GM12878 (cell line): ENCODE measurements around the gene SRA1. TPM values are rescaled to one million over a fixed set of nuclear protein-coding genes. Genes with fewer than 3 reads are reported as not detected.

Experiments used
- BCL11A ChIP-seq: IDR thresholded peaks from 2 replicates; pipeline ENCODE4 v1.6.1; 2011; ENCODE audit warnings: low read depth, low read length
- CHD4 ChIP-seq: fragments of 200-600 bp; sonication (generic); IDR thresholded peaks from 2 replicates; pipeline ENCODE4 v1.6.1; 2016; ENCODE audit warnings: mild to moderate bottlenecking
- HDAC2 ChIP-seq: fragments of 200-600 bp; sonication (generic); IDR thresholded peaks from 2 replicates; pipeline ENCODE4 v1.6.1; 2017
- KLF5 ChIP-seq: fragments of 450-650 bp; IDR thresholded peaks from 2 replicates; pipeline ENCODE4 v1.6.1; 2014; ENCODE audit warnings: mild to moderate bottlenecking; ENCODE audit not compliant: partially characterized antibody
- MTA2 ChIP-seq: fragments of 450-650 bp; IDR thresholded peaks from 2 replicates; pipeline ENCODE4 v1.6.1; 2016; ENCODE audit warnings: low read depth, mild to moderate bottlenecking, moderate library complexity
- MTA3 ChIP-seq: IDR thresholded peaks from 2 replicates; pipeline ENCODE4 v1.6.1; 2012; ENCODE audit warnings: low read length, inconsistent platforms, borderline replicate concordance
- NBN ChIP-seq: fragments of 450-650 bp; IDR thresholded peaks from 2 replicates; pipeline ENCODE4 v1.6.1; 2016
- RCOR1 ChIP-seq: conservative IDR thresholded peaks from 2 replicates; pipeline ENCODE4 v1.6.1; 2012; ENCODE audit warnings: low read depth, low read length, improper control_type of control experiment
- RFX5 ChIP-seq: IDR thresholded peaks from 2 replicates; pipeline ENCODE4 v1.6.1; 2011; ENCODE audit warnings: low read depth, low read length, improper control_type of control experiment
- SMAD5 ChIP-seq: IDR thresholded peaks from 2 replicates; pipeline ENCODE4 v1.6.1; 2016; ENCODE audit warnings: antibody characterized with exemption, low read depth
- SP1 ChIP-seq: IDR thresholded peaks from one replicate; pipeline ENCODE4 v1.6.1; 2011; ENCODE audit warnings: low read depth, low read length
- SUPT20H ChIP-seq: IDR thresholded peaks from 2 replicates; pipeline ENCODE4 v1.6.1; 2011; ENCODE audit warnings: low read depth, mild to moderate bottlenecking, low read length, moderate library complexity, borderline replicate concordance; ENCODE audit not compliant: control insufficient read depth
- TBL1XR1 ChIP-seq: IDR thresholded peaks from 2 replicates; pipeline ENCODE4 v1.6.1; 2012; ENCODE audit warnings: low read depth, low read length, improper control_type of control experiment
- TCF3 ChIP-seq: IDR thresholded peaks from 2 replicates; pipeline ENCODE4 v1.6.1; 2012; ENCODE audit warnings: low read depth, mild to moderate bottlenecking, low read length, borderline replicate concordance; ENCODE audit not compliant: insufficient read depth
- YY1 ChIP-seq: IDR thresholded peaks from 2 replicates; pipeline ENCODE4 v1.6.1; 2011; ENCODE audit warnings: low read depth, mild to moderate bottlenecking, low read length
- ZNF24 ChIP-seq: fragments of 450-650 bp; IDR thresholded peaks from 2 replicates; pipeline ENCODE4 v1.6.1; 2017; ENCODE audit warnings: antibody characterized with exemption, mild to moderate bottlenecking
- polyA plus RNA-seq, 11 experiments: library from polyadenylated mRNA; depleted of rRNA in 4 of 11; unstranded in 6 of 11; stranded (reverse) in 5 of 11; fragments of >200 nt; fragmentation: Nextera tagmentation in 4 of 11; fragmentation: Illumina TruSeq in 1 of 11; extraction: Ambion mirVana in 4 of 11; extraction: Trizol in 1 of 11; gene quantifications; 1 replicate in 1 of 11; 2 replicates in 10 of 11; pipeline versions ENCODE4 v1.2.1 to v1.2.3, GENCODE V29; 2011 to 2016; ENCODE audit warnings: inconsistent platforms in 2 of 11, missing spikeins in 2 of 11, low read depth in 1 of 11
- total RNA-seq, 4 experiments: library from RNA; depleted of rRNA in 3 of 4; stranded (reverse); fragments of >200 nt in 3 of 4; fragmentation: Illumina TruSeq in 1 of 4; extraction: Trizol in 1 of 4; gene quantifications; 2 replicates each; pipeline versions ENCODE4 v1.2.1 to v1.2.3, GENCODE V29; 2013 to 2021
- TF ChIP-seq, protein P1 (sequence below): fragments of 450-650 bp; IDR thresholded peaks from 2 replicates; pipeline ENCODE4 v1.6.1; 2017; ENCODE audit warnings: mild to moderate bottlenecking, low read depth, inconsistent platforms; ENCODE audit not compliant: poor library complexity, severe bottlenecking
- TF ChIP-seq, protein P2 (sequence below): fragments of 450-650 bp; IDR thresholded peaks from 2 replicates; pipeline ENCODE4 v1.6.1; 2014; ENCODE audit warnings: mild to moderate bottlenecking
- TF ChIP-seq, protein P3 (sequence below): fragments of 450-650 bp; IDR thresholded peaks from 2 replicates; pipeline ENCODE4 v1.6.1; 2018; ENCODE audit warnings: mild to moderate bottlenecking, low read depth, moderate library complexity; ENCODE audit not compliant: partially characterized antibody
- TF ChIP-seq, protein P4 (sequence below): fragments of 450-650 bp; IDR thresholded peaks from 2 replicates; pipeline ENCODE4 v1.6.1; 2017; ENCODE audit warnings: borderline replicate concordance
- TF ChIP-seq, protein P5 (sequence below): fragments of 450-650 bp; formaldehyde crosslinking; IDR thresholded peaks from 2 replicates; pipeline ENCODE4 v1.4.0; 2022; ENCODE audit warnings: mild to moderate bottlenecking, moderate library complexity

The SRA1 gene
- total and polyA plus RNA-seq, 10 of the 15 experiments (the other 5 are each of a cell fraction or from before 2014, with no cell fraction given) = 35.3 to 127 (median 56.1) TPM

DNA sequence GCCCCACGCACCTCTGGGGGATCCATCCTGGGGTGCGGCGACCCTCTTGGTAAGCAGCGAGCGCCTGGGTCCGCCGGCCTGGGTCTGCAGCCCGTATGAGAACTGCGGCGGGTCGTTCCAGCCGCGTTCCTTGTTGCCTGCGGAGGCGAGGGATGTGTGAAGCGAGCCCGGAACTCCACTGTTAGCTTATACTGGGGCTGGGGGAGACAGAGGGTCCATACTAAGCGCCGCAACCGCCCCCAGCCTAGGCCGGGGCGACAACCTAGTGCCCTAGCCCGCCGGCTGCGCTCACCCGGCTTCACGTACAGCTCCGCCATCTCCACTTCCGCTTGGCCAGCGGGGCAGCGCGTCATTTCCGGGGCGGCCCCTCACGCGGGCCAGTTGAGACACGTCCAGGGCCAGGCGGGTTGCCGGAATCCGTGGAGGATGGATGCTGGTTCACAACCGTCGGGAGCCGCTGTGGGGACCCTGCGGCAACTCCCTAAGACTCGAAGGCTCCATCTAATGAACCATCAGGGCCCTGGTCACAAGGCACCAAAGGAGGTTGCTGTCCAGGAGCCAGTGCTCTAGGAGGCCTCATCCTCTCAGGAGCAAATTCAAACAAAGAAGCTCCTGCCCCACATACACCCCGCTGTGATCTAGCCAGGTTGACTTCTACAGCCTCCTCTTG is at the start of gene SRA1 (continued):
- TF ChIP-seq HDAC2 = no peak
- TF ChIP-seq TCF3 = peak; percentile 88; the same call in 1 of the 2 replicates
- TF ChIP-seq BCL11A = no peak
- no peak for TF ChIP-seq TBL1XR1
- TF ChIP-seq KLF5 = peak; percentile 81
- TF ChIP-seq SP1 = peak; percentile 88
- TF ChIP-seq RCOR1 = no peak
- TF ChIP-seq, protein P1, sequence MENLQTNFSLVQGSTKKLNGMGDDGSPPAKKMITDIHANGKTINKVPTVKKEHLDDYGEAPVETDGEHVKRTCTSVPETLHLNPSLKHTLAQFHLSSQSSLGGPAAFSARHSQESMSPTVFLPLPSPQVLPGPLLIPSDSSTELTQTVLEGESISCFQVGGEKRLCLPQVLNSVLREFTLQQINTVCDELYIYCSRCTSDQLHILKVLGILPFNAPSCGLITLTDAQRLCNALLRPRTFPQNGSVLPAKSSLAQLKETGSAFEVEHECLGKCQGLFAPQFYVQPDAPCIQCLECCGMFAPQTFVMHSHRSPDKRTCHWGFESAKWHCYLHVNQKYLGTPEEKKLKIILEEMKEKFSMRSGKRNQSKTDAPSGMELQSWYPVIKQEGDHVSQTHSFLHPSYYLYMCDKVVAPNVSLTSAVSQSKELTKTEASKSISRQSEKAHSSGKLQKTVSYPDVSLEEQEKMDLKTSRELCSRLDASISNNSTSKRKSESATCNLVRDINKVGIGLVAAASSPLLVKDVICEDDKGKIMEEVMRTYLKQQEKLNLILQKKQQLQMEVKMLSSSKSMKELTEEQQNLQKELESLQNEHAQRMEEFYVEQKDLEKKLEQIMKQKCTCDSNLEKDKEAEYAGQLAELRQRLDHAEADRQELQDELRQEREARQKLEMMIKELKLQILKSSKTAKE = peak; percentile 90
- TF ChIP-seq, protein P2, sequence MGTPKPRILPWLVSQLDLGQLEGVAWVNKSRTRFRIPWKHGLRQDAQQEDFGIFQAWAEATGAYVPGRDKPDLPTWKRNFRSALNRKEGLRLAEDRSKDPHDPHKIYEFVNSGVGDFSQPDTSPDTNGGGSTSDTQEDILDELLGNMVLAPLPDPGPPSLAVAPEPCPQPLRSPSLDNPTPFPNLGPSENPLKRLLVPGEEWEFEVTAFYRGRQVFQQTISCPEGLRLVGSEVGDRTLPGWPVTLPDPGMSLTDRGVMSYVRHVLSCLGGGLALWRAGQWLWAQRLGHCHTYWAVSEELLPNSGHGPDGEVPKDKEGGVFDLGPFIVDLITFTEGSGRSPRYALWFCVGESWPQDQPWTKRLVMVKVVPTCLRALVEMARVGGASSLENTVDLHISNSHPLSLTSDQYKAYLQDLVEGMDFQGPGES = no peak
- TF ChIP-seq SMAD5 = peak; percentile 76
- peak; percentile 84; the same call in 1 of the 2 replicates for TF ChIP-seq NBN
- peak; percentile 94 for TF ChIP-seq YY1
- TF ChIP-seq ZNF24 = no peak
- peak; percentile 40; the same call in 1 of the 2 replicates for TF ChIP-seq MTA2
- TF ChIP-seq, protein P3, sequence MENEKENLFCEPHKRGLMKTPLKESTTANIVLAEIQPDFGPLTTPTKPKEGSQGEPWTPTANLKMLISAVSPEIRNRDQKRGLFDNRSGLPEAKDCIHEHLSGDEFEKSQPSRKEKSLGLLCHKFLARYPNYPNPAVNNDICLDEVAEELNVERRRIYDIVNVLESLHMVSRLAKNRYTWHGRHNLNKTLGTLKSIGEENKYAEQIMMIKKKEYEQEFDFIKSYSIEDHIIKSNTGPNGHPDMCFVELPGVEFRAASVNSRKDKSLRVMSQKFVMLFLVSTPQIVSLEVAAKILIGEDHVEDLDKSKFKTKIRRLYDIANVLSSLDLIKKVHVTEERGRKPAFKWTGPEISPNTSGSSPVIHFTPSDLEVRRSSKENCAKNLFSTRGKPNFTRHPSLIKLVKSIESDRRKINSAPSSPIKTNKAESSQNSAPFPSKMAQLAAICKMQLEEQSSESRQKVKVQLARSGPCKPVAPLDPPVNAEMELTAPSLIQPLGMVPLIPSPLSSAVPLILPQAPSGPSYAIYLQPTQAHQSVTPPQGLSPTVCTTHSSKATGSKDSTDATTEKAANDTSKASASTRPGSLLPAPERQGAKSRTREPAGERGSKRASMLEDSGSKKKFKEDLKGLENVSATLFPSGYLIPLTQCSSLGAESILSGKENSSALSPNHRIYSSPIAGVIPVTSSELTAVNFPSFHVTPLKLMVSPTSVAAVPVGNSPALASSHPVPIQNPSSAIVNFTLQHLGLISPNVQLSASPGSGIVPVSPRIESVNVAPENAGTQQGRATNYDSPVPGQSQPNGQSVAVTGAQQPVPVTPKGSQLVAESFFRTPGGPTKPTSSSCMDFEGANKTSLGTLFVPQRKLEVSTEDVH = no peak
- TF ChIP-seq, protein P4, sequence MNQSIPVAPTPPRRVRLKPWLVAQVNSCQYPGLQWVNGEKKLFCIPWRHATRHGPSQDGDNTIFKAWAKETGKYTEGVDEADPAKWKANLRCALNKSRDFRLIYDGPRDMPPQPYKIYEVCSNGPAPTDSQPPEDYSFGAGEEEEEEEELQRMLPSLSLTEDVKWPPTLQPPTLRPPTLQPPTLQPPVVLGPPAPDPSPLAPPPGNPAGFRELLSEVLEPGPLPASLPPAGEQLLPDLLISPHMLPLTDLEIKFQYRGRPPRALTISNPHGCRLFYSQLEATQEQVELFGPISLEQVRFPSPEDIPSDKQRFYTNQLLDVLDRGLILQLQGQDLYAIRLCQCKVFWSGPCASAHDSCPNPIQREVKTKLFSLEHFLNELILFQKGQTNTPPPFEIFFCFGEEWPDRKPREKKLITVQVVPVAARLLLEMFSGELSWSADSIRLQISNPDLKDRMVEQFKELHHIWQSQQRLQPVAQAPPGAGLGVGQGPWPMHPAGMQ = no peak
- TF ChIP-seq RFX5 = no peak; the same call in 1 of the 2 replicates
- TF ChIP-seq, protein P5, sequence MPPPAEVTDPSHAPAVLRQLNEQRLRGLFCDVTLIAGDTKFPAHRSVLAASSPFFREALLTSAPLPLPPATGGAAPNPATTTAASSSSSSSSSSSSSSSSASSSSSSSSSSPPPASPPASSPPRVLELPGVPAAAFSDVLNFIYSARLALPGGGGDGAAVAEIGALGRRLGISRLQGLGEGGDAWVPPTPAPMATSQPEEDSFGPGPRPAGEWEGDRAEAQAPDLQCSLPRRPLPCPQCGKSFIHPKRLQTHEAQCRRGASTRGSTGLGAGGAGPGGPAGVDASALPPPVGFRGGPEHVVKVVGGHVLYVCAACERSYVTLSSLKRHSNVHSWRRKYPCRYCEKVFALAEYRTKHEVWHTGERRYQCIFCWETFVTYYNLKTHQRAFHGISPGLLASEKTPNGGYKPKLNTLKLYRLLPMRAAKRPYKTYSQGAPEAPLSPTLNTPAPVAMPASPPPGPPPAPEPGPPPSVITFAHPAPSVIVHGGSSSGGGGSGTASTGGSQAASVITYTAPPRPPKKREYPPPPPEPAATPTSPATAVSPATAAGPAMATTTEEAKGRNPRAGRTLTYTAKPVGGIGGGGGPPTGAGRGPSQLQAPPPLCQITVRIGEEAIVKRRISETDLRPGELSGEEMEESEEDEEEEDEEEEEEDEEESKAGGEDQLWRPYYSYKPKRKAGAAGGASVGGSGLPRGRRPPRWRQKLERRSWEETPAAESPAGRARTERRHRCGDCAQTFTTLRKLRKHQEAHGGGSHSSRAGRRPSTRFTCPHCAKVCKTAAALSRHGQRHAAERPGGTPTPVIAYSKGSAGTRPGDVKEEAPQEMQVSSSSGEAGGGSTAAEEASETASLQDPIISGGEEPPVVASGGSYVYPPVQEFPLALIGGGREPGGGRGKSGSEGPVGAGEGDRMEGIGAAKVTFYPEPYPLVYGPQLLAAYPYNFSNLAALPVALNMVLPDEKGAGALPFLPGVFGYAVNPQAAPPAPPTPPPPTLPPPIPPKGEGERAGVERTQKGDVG = no peak
- TF ChIP-seq CHD4 = no peak
- TF ChIP-seq SUPT20H = no peak
- TF ChIP-seq MTA3 = no peak
